SU-DHL-6 (cell line): ENCODE results near the gene RAB9B.
"Not testable (repeated sequence)": the region's sequence is repeated elsewhere in the genome, so short reads cannot be mapped to it uniquely, and the experiment has no call there.

Experiments
- H2AFZ ChIP-seq: fragments of 200-600 bp; sonication (generic); 2 replicates; pipeline ENCODE4 v1.6.1; 2014; ENCODE audit warnings: low read depth, mild to moderate bottlenecking, moderate library complexity, mixed read lengths, antibody characterized with exemption, low read length; ENCODE audit not compliant: severe bottlenecking
- H3F3A ChIP-seq: fragments of 200-600 bp; shearing (Covaris generic); 2 replicates; pipeline ENCODE4 v1.6.0; 2016; ENCODE audit warnings: antibody characterized with exemption, mild to moderate bottlenecking; ENCODE audit not compliant: insufficient read depth
- H3K27ac ChIP-seq: fragments of 200-600 bp; sonication (generic); 2 replicates; pipeline ENCODE4 v1.5.1; 2016; ENCODE audit warnings: low read depth, mild to moderate bottlenecking, low read length, moderate library complexity, mixed read lengths
- H3K27me3 ChIP-seq: fragments of 200-600 bp; sonication (generic), shearing (Covaris generic); 2 replicates; pipeline ENCODE4 v1.6.0; 2014; ENCODE audit warnings: mild to moderate bottlenecking, low read length
- H3K36me3 ChIP-seq: fragments of 200-600 bp; sonication (generic); 2 replicates; pipeline ENCODE4 v1.6.1; 2014; ENCODE audit warnings: mild to moderate bottlenecking, low read length, mixed read lengths
- H3K4me2 ChIP-seq: fragments of 300-600, 200-600 bp; shearing (Covaris generic), sonication (generic); 2 replicates; pipeline ENCODE4 v1.6.0; 2014; ENCODE audit warnings: low read length, low read depth, mild to moderate bottlenecking; ENCODE audit not compliant: poor library complexity, severe bottlenecking
- H3K4me3 ChIP-seq: fragments of 200-600 bp; sonication (generic); 2 replicates; pipeline ENCODE4 v1.5.1; 2014; ENCODE audit warnings: antibody characterized with exemption, low read length, mild to moderate bottlenecking, mixed read lengths; ENCODE audit not compliant: insufficient read depth, poor library complexity, severe bottlenecking
- H3K79me2 ChIP-seq: fragments of 200-600 bp; sonication (generic); 2 replicates; pipeline ENCODE4 v1.6.1; 2014; ENCODE audit warnings: mild to moderate bottlenecking, low read length, moderate library complexity; ENCODE audit not compliant: insufficient read depth
- H3K9ac ChIP-seq: fragments of 200-600 bp; sonication (generic); 2 replicates; pipeline ENCODE4 v1.7.0; 2014; ENCODE audit warnings: mild to moderate bottlenecking, low read length
- H3K9me2 ChIP-seq: fragments of 200-600 bp; sonication (generic); replicated peaks from 2 replicates; pipeline ENCODE4 v1.6.1; 2014; ENCODE audit warnings: low read length; ENCODE audit not compliant: insufficient read depth
- H3K9me3 ChIP-seq: fragments of 200-600 bp; sonication (generic); 2 replicates; pipeline ENCODE4 v1.6.1; 2014; ENCODE audit warnings: low read length, mixed read lengths; ENCODE audit not compliant: insufficient read depth
- H4K20me1 ChIP-seq: fragments of 200-600 bp; sonication (generic); 2 replicates; pipeline ENCODE4 v1.6.1; 2014; ENCODE audit warnings: low read depth, mild to moderate bottlenecking, antibody characterized with exemption, low read length, moderate library complexity, mixed read lengths
- EZH2phosphoT487 ChIP-seq: fragments of 200-600 bp; sonication (generic), shearing (Covaris generic); conservative IDR thresholded peaks from 2 replicates; pipeline ENCODE4 v1.6.1; 2018; ENCODE audit warnings: mild to moderate bottlenecking, antibody characterized with exemption, low read length, moderate library complexity, mixed read lengths
- TF ChIP-seq, protein P1 (sequence below): fragments of 200-600 bp; sonication (generic); IDR thresholded peaks from one replicate; pipeline ENCODE4 v1.5.1; 2017; ENCODE audit warnings: antibody characterized with exemption, mild to moderate bottlenecking, low read length, moderate library complexity; ENCODE audit not compliant: insufficient read depth, poor library complexity, severe bottlenecking

RAB9B gene

DNA sequence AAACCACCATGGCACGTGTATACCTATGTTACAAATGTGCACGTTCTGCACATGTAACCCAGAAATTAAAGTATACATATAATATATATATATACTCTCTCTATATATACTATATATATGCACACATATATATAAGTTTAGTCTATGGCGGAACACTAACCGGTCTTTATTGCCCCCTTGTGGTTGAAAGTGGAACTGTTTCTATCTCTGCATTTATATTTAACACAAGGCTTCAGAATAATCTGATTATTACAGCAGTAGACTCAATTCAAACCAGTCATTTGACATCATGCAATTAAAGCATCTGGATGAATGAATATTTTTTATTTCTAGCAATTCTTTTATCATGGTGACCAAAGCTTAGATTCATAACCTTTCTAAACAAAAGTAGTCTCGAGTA is 14.6 kb downstream of the RAB9B start:
- H3K27ac ChIP-seq, result no peak overlapping the region
- TF ChIP-seq, protein P1, sequence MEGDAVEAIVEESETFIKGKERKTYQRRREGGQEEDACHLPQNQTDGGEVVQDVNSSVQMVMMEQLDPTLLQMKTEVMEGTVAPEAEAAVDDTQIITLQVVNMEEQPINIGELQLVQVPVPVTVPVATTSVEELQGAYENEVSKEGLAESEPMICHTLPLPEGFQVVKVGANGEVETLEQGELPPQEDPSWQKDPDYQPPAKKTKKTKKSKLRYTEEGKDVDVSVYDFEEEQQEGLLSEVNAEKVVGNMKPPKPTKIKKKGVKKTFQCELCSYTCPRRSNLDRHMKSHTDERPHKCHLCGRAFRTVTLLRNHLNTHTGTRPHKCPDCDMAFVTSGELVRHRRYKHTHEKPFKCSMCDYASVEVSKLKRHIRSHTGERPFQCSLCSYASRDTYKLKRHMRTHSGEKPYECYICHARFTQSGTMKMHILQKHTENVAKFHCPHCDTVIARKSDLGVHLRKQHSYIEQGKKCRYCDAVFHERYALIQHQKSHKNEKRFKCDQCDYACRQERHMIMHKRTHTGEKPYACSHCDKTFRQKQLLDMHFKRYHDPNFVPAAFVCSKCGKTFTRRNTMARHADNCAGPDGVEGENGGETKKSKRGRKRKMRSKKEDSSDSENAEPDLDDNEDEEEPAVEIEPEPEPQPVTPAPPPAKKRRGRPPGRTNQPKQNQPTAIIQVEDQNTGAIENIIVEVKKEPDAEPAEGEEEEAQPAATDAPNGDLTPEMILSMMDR, result no peak
- TF ChIP-seq EZH2phosphoT487, result no peak
- H3K9me3 ChIP-seq, result no peaks in the 10 kb centered on the region
- H3F3A ChIP-seq, result no peaks in the 10 kb centered on the region
- no peak overlapping the region for H2AFZ ChIP-seq
- H4K20me1 ChIP-seq, result no peaks in the 10 kb centered on the region
- no peak overlapping the region for H3K4me2 ChIP-seq
- H3K4me3 ChIP-seq, result no peak overlapping the region
- H3K27me3 ChIP-seq, result no peaks in the 10 kb centered on the region
- no peaks in the 10 kb centered on the region for H3K79me2 ChIP-seq
- no peaks in the 10 kb centered on the region for H3K9me2 ChIP-seq
- no peak overlapping the region for H3K9ac ChIP-seq
- no peaks in the 10 kb centered on the region for H3K36me3 ChIP-seq

DNA sequence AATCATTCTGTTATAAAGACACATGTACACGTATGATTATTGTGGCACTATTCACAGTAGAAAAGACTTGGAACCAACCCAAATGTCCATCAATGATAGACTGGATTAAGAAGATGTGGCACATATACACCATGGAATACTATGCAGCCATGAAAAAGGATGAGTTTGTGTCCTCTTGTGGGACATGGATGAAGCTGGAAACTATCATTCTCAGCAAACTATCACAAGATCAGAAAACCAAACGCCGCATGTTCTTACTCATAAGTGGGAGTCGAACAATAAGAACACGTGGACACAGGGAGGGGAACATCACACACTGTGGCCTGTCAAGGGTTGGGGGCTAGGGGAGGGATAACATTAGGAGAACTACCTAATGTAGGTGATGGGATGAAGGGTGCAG is 15.0 kb downstream of the RAB9B start:
- not testable (repeated sequence) for H3K4me3 ChIP-seq, H3K27ac ChIP-seq, H3K79me2 ChIP-seq, H3K9ac ChIP-seq, H3K9me3 ChIP-seq, H3F3A ChIP-seq, H3K36me3 ChIP-seq, H2AFZ ChIP-seq, H4K20me1 ChIP-seq, H3K27me3 ChIP-seq, H3K9me2 ChIP-seq, H3K4me2 ChIP-seq

DNA sequence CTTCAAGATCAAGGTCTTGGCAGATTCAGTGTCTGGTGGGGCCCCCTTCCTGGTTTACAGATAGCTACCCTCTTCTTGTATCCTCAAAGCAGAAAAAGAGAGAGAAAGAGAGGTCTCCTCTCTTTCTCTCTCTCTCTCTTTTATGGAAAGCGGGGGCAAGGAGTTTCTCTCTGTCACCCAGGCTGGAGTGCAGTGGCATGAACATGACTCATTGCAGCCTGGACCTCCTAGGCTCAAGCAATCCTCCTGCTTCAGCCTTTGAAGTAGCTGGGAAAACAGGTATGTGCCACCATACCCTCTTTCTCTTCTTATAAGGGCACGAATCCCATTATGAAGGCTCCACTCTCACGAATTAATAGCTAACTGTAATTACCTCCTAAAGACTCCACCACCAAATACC is 20.2 kb downstream of the RAB9B start:
- H3K36me3 ChIP-seq, result no peaks in the 10 kb centered on the region
- no peak for TF ChIP-seq EZH2phosphoT487
- TF ChIP-seq, protein P1, result no peak
- no peak overlapping the region for H3K27ac ChIP-seq
- H3K27me3 ChIP-seq, result no peaks in the 10 kb centered on the region
- no peak overlapping the region for H2AFZ ChIP-seq
- no peaks in the 10 kb centered on the region for H4K20me1 ChIP-seq
- H3F3A ChIP-seq, result no peaks in the 10 kb centered on the region
- H3K9me2 ChIP-seq, result no peaks in the 10 kb centered on the region
- H3K4me3 ChIP-seq, result no peak overlapping the region
- H3K9ac ChIP-seq, result no peak overlapping the region
- H3K4me2 ChIP-seq, result no peak overlapping the region
- H3K79me2 ChIP-seq, result no peaks in the 10 kb centered on the region
- H3K9me3 ChIP-seq, result no peaks in the 10 kb centered on the region

DNA sequence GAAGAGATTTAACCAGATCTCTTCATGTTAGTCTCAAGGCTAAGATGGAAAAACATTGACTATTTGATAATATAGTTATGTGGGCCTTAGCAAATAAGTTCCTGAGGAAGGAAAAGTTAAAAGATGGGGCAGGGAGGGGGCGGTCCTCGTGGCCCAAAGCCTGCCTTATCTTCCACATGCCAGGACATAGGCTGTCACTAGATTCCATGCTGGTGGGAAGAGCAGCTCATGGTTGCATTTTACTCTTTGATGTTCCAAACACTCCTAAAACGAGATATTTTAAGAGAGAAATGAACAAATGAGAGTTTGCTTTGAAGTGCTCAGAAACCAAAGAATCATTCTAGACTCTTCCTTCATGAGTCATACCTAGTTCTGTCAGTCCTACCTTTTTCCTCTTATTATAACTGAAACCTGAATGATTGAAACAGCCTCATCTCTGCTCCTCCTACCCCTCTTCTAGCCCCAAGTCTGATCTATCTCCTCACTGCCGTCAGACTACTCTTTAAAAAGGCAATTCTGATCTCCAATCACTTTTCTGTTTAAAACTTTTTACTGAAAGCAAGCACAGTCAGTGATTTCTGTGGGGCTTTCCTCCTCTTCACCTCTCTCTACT is 25.1 kb downstream of the RAB9B start:
- no peaks in the 10 kb centered on the region for H3K79me2 ChIP-seq
- H3K9me3 ChIP-seq, result no peaks in the 10 kb centered on the region
- no peak overlapping the region for H3K27ac ChIP-seq
- TF ChIP-seq EZH2phosphoT487, result no peak
- TF ChIP-seq, protein P1, result no peak
- H4K20me1 ChIP-seq, result no peaks in the 10 kb centered on the region
- H3K27me3 ChIP-seq, result no peaks in the 10 kb centered on the region
- no peaks in the 10 kb centered on the region for H3K9me2 ChIP-seq
- H2AFZ ChIP-seq, result no peak overlapping the region
- no peak overlapping the region for H3K4me3 ChIP-seq
- H3K36me3 ChIP-seq, result no peaks in the 10 kb centered on the region
- H3F3A ChIP-seq, result no peaks in the 10 kb centered on the region
- no peak overlapping the region for H3K4me2 ChIP-seq
- no peak overlapping the region for H3K9ac ChIP-seq
